ENCODE data around the gene CAPN1. TPM values are rescaled to one million over a fixed set of nuclear protein-coding genes. Genes with fewer than 3 reads are reported as not detected.

The CAPN1 gene
- polyA plus RNA-seq, 2 of the 4 experiments (the other 2 are of a cell fraction), result 63.7 to 93.1 TPM

DNA sequence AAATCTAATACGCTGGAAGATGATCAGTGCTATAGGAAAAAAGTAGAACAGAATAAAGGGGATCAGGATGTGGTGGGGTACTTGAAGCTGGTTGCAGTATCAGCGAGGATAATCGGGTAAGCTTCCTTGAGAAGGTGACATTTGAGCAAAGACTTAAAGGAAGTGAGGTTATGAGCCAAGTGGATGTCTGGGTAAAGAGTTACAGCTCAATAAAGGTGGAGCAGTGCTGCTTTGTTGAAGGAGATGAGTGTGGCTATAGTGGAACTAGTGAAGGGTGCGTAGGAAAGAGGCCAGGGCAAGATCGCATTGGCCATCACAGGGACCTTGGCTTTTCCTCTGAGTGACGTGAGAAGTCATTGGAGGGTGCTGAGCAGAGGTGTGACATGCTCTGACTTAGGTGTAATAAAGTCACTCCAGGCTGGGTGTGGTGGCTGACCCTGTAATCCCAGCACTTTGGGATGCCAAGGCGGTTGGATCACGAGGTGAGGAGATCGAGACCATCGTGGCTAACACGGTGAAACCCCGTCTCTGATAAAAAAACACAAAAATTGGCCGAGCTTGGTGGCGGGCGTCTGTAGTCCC lies 45.1 kb upstream of the CAPN1 start:
- no peak for ATAC-seq
- no peak for DNase-seq (ENCODE audit: low read depth in 1 of 2, low spot score in 1 of 2)
- no peak for FAIRE-seq
- Histone ChIP-seq H3K4me2 (no peak overlapping the region), H3K4me1 (peaks cover 15% of the 10 kb centered on the region), H3K27ac (no peak overlapping the region), H3K4me3 (no peak overlapping the region), H3K9me3 (no peaks in the 10 kb centered on the region)
- ChIA-PET CTCF (interaction anchor here (0.9 to 3.5 kb wide), 10 partner anchors 9 to 138 kb away, joined by 3 to 19 read pairs (median 4); partner anchors contain the start of genes CAPN1 and ZNHIT2), POLR2A (interaction anchor here (1.2 kb wide), 1 partner anchor 138 kb away, joined by 5 read pairs; no protein-coding TSS in a partner anchor)
- TF ChIP-seq MAZ (IDR thresholded peaks at IDR 0.05; ENCODE audit: borderline replicate concordance, low read depth, low read length), result no peak
- TF ChIP-seq CHD2 (IDR thresholded peaks at IDR 0.05; ENCODE audit: low read length, partially characterized antibody), result no peak
- no peak for TF ChIP-seq NFE2L2 (conservative IDR thresholded peaks at IDR 0.05; ENCODE audit: low read length)
- TF ChIP-seq, protein P1, sequence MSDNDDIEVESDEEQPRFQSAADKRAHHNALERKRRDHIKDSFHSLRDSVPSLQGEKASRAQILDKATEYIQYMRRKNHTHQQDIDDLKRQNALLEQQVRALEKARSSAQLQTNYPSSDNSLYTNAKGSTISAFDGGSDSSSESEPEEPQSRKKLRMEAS (IDR thresholded peaks at IDR 0.05), result no peak
- no peak for TF ChIP-seq RFX5 (IDR thresholded peaks at IDR 0.05)
- TF ChIP-seq NR3C1 (IDR thresholded peaks at IDR 0.05), result no peak
- TF ChIP-seq HDAC2 (IDR thresholded peaks at IDR 0.05), result no peak
- no peak for TF ChIP-seq GATA3 (IDR thresholded peaks at IDR 0.05; ENCODE audit: borderline replicate concordance)
- TF ChIP-seq, protein P2, sequence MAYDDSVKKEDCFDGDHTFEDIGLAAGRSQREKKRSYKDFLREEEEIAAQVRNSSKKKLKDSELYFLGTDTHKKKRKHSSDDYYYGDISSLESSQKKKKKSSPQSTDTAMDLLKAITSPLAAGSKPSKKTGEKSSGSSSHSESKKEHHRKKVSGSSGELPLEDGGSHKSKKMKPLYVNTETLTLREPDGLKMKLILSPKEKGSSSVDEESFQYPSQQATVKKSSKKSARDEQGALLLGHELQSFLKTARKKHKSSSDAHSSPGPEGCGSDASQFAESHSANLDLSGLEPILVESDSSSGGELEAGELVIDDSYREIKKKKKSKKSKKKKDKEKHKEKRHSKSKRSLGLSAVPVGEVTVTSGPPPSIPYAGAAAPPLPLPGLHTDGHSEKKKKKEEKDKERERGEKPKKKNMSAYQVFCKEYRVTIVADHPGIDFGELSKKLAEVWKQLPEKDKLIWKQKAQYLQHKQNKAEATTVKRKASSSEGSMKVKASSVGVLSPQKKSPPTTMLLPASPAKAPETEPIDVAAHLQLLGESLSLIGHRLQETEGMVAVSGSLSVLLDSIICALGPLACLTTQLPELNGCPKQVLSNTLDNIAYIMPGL (CRISPR knock-in tag; IDR thresholded peaks at IDR 0.05; ENCODE audit: borderline replicate concordance), result no peak
- no peak for TF ChIP-seq MAFK (IDR thresholded peaks at IDR 0.05; ENCODE audit: partially characterized antibody)
- TF ChIP-seq CHD4 (IDR thresholded peaks at IDR 0.05; ENCODE audit: borderline replicate concordance), result no peak
- TF ChIP-seq KDM1A (IDR thresholded peaks at IDR 0.05; ENCODE audit: low read depth), result no peak
- WGBS (ENCODE audit: missing lambda C conversion rate), result 86% methylated on average over 15 of the region's 15 CpGs

DNA sequence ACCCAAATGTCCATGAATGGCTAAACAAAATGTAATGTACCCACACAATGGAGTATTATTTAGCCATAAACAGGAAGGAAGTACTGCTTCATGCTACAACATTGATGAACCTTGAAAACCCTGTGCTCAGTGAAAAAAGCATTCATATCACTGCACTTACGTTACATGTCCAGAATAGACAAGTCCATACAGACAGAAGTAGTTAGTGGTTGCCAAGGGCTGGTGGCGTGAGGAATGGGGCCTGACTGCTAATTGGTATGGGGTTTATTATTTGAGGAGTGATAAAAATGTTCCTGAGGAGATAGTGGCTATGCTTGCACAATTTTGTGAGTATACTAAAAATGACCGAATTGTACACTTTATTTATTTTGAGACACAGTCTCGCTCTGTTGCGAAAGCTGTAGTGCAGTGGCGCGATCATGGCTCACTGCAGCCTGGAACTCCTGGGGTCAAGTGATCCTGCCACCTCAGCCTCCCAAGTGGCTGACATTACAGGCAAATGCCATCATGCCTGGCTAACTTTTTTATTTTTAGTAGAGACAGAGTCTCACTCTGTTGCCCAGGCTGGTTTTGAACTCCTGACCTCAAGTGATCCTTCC lies 39.7 kb upstream of the CAPN1 start:
- ChIA-PET CTCF (no interaction called here), POLR2A (no interaction called here)
- DNase-seq (ENCODE audit: low read depth in 1 of 2, low spot score in 1 of 2), result no peak
- no peak for TF ChIP-seq HDAC2 (IDR thresholded peaks at IDR 0.05)
- no peak for TF ChIP-seq EP300 (IDR thresholded peaks at IDR 0.05)
- TF ChIP-seq, protein P3, sequence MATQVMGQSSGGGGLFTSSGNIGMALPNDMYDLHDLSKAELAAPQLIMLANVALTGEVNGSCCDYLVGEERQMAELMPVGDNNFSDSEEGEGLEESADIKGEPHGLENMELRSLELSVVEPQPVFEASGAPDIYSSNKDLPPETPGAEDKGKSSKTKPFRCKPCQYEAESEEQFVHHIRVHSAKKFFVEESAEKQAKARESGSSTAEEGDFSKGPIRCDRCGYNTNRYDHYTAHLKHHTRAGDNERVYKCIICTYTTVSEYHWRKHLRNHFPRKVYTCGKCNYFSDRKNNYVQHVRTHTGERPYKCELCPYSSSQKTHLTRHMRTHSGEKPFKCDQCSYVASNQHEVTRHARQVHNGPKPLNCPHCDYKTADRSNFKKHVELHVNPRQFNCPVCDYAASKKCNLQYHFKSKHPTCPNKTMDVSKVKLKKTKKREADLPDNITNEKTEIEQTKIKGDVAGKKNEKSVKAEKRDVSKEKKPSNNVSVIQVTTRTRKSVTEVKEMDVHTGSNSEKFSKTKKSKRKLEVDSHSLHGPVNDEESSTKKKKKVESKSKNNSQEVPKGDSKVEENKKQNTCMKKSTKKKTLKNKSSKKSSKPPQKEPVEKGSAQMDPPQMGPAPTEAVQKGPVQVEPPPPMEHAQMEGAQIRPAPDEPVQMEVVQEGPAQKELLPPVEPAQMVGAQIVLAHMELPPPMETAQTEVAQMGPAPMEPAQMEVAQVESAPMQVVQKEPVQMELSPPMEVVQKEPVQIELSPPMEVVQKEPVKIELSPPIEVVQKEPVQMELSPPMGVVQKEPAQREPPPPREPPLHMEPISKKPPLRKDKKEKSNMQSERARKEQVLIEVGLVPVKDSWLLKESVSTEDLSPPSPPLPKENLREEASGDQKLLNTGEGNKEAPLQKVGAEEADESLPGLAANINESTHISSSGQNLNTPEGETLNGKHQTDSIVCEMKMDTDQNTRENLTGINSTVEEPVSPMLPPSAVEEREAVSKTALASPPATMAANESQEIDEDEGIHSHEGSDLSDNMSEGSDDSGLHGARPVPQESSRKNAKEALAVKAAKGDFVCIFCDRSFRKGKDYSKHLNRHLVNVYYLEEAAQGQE (IDR thresholded peaks at IDR 0.05), result no peak
- TF ChIP-seq HEYL (CRISPR knock-in tag; IDR thresholded peaks at IDR 0.05), result no peak
- no peak for TF ChIP-seq NPAS2 (CRISPR knock-in tag; IDR thresholded peaks at IDR 0.05; ENCODE audit: borderline replicate concordance)
- no peak for TF ChIP-seq RAD21 (conservative IDR thresholded peaks at IDR 0.05 in 1 of 2, IDR thresholded peaks at IDR 0.05 in 1 of 2)
- no peak for TF ChIP-seq ZSCAN20 (CRISPR knock-in tag; IDR thresholded peaks at IDR 0.05)
- TF ChIP-seq HOXB5 (CRISPR knock-in tag; IDR thresholded peaks at IDR 0.05), result no peak
- no peak for TF ChIP-seq MAFK (IDR thresholded peaks at IDR 0.05; ENCODE audit: partially characterized antibody)
- TF ChIP-seq, protein P4, sequence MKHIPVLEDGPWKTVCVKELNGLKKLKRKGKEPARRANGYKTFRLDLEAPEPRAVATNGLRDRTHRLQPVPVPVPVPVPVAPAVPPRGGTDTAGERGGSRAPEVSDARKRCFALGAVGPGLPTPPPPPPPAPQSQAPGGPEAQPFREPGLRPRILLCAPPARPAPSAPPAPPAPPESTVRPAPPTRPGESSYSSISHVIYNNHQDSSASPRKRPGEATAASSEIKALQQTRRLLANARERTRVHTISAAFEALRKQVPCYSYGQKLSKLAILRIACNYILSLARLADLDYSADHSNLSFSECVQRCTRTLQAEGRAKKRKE (CRISPR knock-in tag; IDR thresholded peaks at IDR 0.05; ENCODE audit: low read depth), result no peak
- TF ChIP-seq TP53 (CRISPR knock-in tag; IDR thresholded peaks at IDR 0.05), result no peak
- TF ChIP-seq JUNB (IDR thresholded peaks at IDR 0.05), result no peak
- TF ChIP-seq MAZ (IDR thresholded peaks at IDR 0.05; ENCODE audit: borderline replicate concordance, low read depth, low read length), result no peak
- no peak for TF ChIP-seq POLR2A (IDR thresholded peaks at IDR 0.05; ENCODE audit: low read length)
- no peak for TF ChIP-seq SREBF2 (IDR thresholded peaks at IDR 0.05)
- Histone ChIP-seq H3K9me3 (no peaks in the 10 kb centered on the region), H3K4me2 (no peak overlapping the region), H3K4me1 (no peaks in the 10 kb centered on the region), H3K27ac (no peak overlapping the region), H3K4me3 (no peak overlapping the region)
- WGBS (ENCODE audit: missing lambda C conversion rate), result 62% methylated on average over 7 of the region's 7 CpGs
- no peak for FAIRE-seq
- no peak for ATAC-seq

Measured in A549 (cell line).